VCaP (cell line): Measurements from ENCODE around the gene RNF133.

Experiments
- H3K27ac ChIP-seq: fragments of 450-650 bp; 2 replicates; pipeline ENCODE4 v1.5.1; 2017
- CTCF ChIP-seq: fragments of 450-650 bp; conservative IDR thresholded peaks from 2 replicates; pipeline ENCODE4 v1.5.1; 2017; ENCODE audit warnings: mild to moderate bottlenecking, moderate library complexity

Gene RNF133

DNA sequence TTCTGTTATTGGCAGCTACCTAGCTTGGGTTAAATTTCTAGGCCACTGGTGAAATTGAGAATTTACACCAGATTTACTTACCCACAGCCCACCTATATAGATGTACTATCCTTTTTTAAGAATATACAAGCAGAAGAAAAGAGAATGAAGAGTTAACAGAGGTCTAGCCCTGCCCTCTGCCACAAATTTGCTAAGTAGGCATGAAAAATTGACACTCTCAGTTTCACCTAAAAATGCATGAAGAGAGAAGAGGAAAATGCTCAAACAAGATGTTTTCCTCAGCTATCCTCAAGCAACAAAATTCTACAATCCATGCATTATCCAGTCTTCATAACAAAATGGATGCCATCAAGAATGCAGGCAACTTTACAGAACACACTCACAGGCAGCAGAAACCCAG, 28.4 kb upstream of the RNF133 start:
- no peak for TF ChIP-seq CTCF
- no peak overlapping the region for H3K27ac ChIP-seq

DNA sequence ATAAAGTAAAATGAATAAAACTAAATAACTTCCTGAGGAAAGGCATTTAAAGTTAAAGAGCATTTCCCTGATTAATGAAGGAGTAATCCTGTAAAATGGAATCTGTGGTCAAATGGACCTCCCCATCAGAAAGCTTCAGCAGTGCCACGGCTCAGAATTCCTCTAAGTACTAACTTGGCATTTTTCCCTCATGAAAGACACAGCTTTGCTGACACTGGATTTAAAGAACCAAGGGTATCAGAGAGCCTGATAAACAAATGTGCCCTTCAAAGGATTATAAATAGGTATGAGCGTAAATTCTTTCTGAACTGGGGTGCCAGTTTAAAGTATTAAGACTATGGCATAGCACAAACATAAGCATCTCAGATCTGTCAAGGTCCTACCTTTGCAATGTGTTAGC, 28.0 kb upstream of the RNF133 start:
- H3K27ac ChIP-seq, result no peak overlapping the region

GRCh38 chr7:122724366-122724765, 25.4 kb upstream of the RNF133 start:
- no peak for TF ChIP-seq CTCF
- H3K27ac ChIP-seq, result no peak overlapping the region

More for the DNA sequence above, 28.0 kb upstream of the RNF133 start:
- TF ChIP-seq CTCF, result no peak

DNA sequence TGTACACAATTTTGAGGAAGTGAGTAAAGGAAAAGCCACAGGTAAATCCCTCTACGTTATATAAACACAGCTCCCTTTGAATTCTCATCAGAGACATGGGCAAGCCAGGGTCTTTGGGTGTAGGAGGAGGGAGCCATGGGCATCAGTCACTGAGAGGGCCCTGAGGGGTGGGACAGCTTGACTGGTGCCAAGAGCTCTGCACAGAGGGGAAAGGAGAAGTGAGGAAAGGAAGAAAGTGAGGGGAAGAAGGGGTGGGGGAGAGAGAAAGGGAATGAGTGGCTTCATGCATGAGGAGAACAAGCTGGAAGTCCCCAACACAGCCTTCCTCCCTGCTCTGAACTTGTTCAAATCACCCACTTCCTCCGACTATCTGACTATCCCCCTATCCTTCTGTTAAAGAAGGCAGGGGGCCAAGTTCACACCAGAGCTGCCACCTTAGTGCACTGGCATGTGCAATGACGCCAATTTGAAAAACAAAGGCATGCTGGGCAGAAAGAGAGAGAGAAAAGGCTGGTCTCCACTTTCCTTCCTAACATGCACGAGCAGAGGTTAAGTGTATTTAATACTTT, 20.2 kb upstream of the RNF133 start:
- TF ChIP-seq CTCF, result no peak
- no peak overlapping the region for H3K27ac ChIP-seq

DNA sequence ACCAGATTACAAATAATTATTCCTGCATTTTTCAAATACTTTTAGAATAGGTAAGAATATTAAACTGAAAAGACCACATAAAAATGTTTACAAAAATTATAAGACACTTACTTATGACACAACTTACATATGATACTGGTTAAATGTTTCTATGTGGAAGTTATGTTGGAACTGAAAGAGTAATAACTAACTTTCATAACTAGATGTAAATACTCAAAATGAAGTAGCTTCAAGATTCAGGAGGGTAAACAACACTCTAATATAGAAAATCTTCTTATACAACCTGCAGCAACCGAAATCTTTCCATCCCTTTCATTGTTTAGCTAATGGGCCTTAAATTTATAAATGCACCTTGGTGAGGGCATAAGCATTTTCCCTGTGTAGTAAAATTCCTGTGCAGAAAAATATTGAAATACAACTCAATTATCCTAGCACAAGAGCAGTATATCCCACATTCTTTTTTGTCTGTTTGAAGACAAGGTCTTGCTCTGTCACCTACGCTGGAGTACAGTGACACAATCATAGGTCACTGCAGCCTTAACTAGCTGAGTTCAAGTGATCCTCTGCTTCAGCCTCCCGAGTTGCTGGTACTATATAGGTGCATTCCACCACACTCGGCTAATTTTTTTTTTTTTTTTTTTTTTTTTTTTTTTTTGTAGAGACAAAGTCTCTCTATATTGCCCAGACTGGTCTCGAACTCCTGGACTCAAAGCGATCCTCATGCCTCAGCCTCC, 18.6 kb upstream of the RNF133 start:
- H3K27ac ChIP-seq, result no peak overlapping the region
- no peak for TF ChIP-seq CTCF

- H3K27ac ChIP-seq, result no peak overlapping the region
- no peak for TF ChIP-seq CTCF
Measured at GRCh38 chr7:122715183-122715582, 16.3 kb upstream of the RNF133 start.

GRCh38 chr7:122710916-122711315, 12.0 kb upstream of the RNF133 start:
- no peak overlapping the region for H3K27ac ChIP-seq
- no peak for TF ChIP-seq CTCF
